Measurements from ENCODE around the gene CTSA. TPM values are rescaled to one million over a fixed set of nuclear protein-coding genes. Genes with fewer than 3 reads are reported as not detected.

CTSA gene
- total and polyA plus RNA-seq, 9 of the 15 experiments (the other 6 are each of a cell fraction or from before 2014, with no cell fraction given), result 8.8 to 61.7 (median 28.3) TPM

DNA sequence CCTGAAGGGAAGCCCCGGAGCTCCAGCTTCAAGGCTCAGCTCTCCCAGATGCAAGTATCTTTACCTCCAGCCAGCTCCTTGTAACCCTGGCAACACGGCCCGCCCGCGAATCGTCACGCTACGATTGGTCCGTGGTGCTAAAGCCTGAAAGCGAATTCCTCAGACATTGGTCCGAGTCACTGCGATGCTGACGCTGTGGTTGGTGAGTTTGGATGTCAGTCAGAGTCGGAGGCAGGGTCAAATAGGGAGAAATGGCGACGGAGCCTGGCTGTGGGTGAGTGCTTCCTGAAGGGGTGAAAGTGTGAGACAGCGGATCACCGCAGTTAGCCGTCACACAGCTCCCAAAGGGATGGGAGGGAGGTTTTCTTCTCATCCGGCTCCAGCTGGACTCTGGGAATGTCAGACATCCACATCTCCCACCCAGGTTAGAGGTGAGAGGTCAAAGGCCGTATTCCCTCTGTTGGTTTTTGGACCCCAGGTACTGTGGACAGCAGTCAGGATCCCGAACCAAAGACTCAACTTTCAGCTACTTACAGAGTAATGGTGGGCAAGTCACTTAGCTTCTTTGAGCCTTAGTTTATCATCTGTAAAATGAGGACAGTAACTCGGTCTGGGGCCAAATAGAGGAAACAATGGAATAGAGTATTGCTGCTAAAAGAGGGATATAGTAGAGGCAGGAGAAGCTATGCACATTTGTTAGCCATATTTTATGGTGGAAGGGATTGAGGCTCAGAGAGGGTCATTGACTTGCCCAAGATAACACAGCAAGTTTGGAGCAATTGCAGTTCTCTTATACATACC lies 9.9 kb upstream of the CTSA start, which contains the start of gene ZSWIM1 (continued):
- 0 out of 2 replicates have a peak, but pooled peaks have one; percentile 38 for TF ChIP-seq ZNF589 (CRISPR knock-in tag; IDR thresholded peaks at IDR 0.05; ENCODE audit: low read depth)
- 0 out of 4 replicates have a peak, but pooled peaks of 1 of the 2 experiments have one; percentile 32 for TF ChIP-seq MAZ (CRISPR knock-in tag; conservative IDR thresholded peaks at IDR 0.05 in 1 of 2, IDR thresholded peaks at IDR 0.05 in 1 of 2)
- peak; percentile 70; the same call in 1 of the 2 replicates for TF ChIP-seq SMARCA5 (IDR thresholded peaks at IDR 0.05)
- 0 out of 2 replicates have a peak, but pooled peaks have one; percentile 44 for TF ChIP-seq ZSCAN29 (IDR thresholded peaks at IDR 0.05)
- peak; percentile 96 for TF ChIP-seq SP2 (IDR thresholded peaks at IDR 0.05; ENCODE audit: extremely low read depth, low read depth, low read length, poor library complexity, severe bottlenecking)
- TF ChIP-seq SOX6 (IDR thresholded peaks at IDR 0.05), result 0 out of 2 replicates have a peak, but pooled peaks have one; percentile 40
- TF ChIP-seq ASH1L (IDR thresholded peaks at IDR 0.05; ENCODE audit: borderline replicate concordance, low read depth, partially characterized antibody), result peak; percentile 97
- TF ChIP-seq HOXB6 (CRISPR knock-in tag; IDR thresholded peaks at IDR 0.05; ENCODE audit: borderline replicate concordance), result no peak
- TF ChIP-seq PRDM10 (IDR thresholded peaks at IDR 0.05; ENCODE audit: partially characterized antibody), result peak; percentile 10
- TF ChIP-seq CCAR2 (IDR thresholded peaks at IDR 0.05; ENCODE audit: low read depth, low read length), result no peak
- no peak for TF ChIP-seq HNRNPH1 (optimal IDR thresholded peaks at IDR 0.05; ENCODE audit: low read depth, low read length)
- peak; percentile 85 for TF ChIP-seq POLR2AphosphoS5 (IDR thresholded peaks at IDR 0.05; ENCODE audit: control insufficient read depth, insufficient read depth, low read depth, low read length)
- no peak for TF ChIP-seq CBX3 (IDR thresholded peaks at IDR 0.05; ENCODE audit: borderline replicate concordance in 1 of 2, low read length in 2 of 2)
- no peak for TF ChIP-seq NFE2L1 (tag; IDR thresholded peaks at IDR 0.05; ENCODE audit: borderline replicate concordance, low read depth)
- TF ChIP-seq, protein P1, sequence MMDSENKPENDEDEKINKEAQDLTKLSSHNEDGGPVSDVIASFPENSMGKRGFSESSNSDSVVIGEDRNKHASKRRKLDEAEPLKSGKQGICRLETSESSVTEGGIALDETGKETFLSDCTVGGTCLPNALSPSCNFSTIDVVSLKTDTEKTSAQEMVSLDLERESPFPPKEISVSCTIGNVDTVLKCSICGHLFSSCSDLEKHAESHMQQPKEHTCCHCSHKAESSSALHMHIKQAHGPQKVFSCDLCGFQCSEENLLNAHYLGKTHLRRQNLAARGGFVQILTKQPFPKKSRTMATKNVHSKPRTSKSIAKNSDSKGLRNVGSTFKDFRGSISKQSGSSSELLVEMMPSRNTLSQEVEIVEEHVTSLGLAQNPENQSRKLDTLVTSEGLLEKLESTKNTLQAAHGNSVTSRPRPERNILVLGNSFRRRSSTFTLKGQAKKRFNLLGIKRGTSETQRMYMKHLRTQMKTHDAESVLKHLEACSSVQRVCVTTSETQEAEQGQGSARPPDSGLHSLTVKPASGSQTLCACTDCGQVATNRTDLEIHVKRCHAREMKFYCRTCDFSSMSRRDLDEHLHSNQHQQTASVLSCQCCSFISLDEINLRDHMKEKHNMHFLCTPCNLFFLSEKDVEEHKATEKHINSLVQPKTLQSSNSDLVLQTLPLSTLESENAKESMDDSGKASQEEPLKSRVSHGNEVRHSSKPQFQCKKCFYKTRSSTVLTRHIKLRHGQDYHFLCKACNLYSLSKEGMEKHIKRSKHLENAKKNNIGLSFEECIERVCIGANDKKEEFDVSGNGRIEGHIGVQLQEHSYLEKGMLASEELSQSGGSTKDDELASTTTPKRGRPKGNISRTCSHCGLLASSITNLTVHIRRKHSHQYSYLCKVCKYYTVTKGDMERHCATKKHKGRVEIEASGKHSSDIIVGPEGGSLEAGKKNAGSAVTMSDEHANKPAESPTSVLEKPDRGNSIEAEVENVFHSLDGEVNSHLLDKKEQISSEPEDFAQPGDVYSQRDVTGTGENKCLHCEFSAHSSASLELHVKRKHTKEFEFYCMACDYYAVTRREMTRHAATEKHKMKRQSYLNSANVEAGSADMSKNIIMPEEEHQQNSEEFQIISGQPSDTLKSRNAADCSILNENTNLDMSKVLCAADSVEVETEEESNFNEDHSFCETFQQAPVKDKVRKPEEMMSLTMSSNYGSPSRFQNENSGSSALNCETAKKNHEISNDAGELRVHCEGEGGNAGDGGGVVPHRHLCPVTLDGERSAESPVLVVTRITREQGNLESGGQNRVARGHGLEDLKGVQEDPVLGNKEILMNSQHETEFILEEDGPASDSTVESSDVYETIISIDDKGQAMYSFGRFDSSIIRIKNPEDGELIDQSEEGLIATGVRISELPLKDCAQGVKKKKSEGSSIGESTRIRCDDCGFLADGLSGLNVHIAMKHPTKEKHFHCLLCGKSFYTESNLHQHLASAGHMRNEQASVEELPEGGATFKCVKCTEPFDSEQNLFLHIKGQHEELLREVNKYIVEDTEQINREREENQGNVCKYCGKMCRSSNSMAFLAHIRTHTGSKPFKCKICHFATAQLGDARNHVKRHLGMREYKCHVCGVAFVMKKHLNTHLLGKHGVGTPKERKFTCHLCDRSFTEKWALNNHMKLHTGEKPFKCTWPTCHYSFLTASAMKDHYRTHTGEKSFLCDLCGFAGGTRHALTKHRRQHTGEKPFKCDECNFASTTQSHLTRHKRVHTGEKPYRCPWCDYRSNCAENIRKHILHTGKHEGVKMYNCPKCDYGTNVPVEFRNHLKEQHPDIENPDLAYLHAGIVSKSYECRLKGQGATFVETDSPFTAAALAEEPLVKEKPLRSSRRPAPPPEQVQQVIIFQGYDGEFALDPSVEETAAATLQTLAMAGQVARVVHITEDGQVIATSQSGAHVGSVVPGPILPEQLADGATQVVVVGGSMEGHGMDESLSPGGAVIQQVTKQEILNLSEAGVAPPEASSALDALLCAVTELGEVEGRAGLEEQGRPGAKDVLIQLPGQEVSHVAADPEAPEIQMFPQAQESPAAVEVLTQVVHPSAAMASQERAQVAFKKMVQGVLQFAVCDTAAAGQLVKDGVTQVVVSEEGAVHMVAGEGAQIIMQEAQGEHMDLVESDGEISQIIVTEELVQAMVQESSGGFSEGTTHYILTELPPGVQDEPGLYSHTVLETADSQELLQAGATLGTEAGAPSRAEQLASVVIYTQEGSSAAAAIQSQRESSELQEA (IDR thresholded peaks at IDR 0.05; ENCODE audit: low read depth), result no peak

Data from K562 (cell line).